ENCODE results near the gene YOD1. TPM values are rescaled to one million over a fixed set of nuclear protein-coding genes. Genes with fewer than 3 reads are reported as not detected.

The YOD1 gene
- total and polyA plus RNA-seq, 4 donors: 3.4 to 34.4 (median 5.4) TPM

- Histone ChIP-seq H3K36me3 (ENCODE audit: control insufficient read depth in 4 of 4, insufficient read depth in 4 of 4, low read length in 4 of 4) (no peaks in the 10 kb centered on the region), H3K4me1 (ENCODE audit: control insufficient read depth in 5 of 5, insufficient read depth in 5 of 5, low read length in 5 of 5) (peaks cover 3 to 21% (median 11%) of the 10 kb centered on the region in 5 donors), H3K9me3 (ENCODE audit: control insufficient read depth in 4 of 4, insufficient read depth in 3 of 4, low read length in 3 of 4) (peaks cover 0 to 1% (median 0%) of the 10 kb centered on the region in 4 donors), H3K27me3 (ENCODE audit: control insufficient read depth in 3 of 3, insufficient read depth in 3 of 3, low read length in 2 of 3) (no peaks in the 10 kb centered on the region), H3K27ac (ENCODE audit: low read depth in 1 of 2, low read length in 1 of 2) (peak overlapping the region in 1 of 2 donors; percentile 66), H3K4me3 (no peak overlapping the region), H3K9ac (ENCODE audit: insufficient read depth in 1 of 2, low read length in 2 of 2) (no peak overlapping the region)
- WGBS, 2 donors: 67 to 76% methylated on average over 2 of the region's 2 CpGs
- ATAC-seq (ENCODE audit: insufficient read depth, low FRiP score): no peak
- TF ChIP-seq CTCF (IDR thresholded peaks at IDR 0.05; ENCODE audit: control extremely low read depth, extremely low read depth): no peak
- no peak for DNase-seq
Observed at GRCh38 chr1:207028884-207029650, 21.9 kb downstream of the YOD1 start.

- peaks cover 3 to 23% (median 14%) of the 10 kb centered on the region in 5 donors for H3K4me1 ChIP-seq (ENCODE audit: control insufficient read depth in 5 of 5, insufficient read depth in 5 of 5, low read length in 5 of 5)
- H3K27ac ChIP-seq (ENCODE audit: low read depth in 1 of 2, low read length in 1 of 2): peak overlapping the region in 1 of 2 donors; percentile 94
- no peak for ATAC-seq (ENCODE audit: insufficient read depth, low FRiP score)
- WGBS, 2 donors: 70 to 77% methylated on average over 1 of the region's 1 CpG
- TF ChIP-seq CTCF (IDR thresholded peaks at IDR 0.05; ENCODE audit: control extremely low read depth, extremely low read depth): no peak
- H3K9ac ChIP-seq (ENCODE audit: insufficient read depth in 1 of 2, low read length in 2 of 2): no peak overlapping the region
- no peak for DNase-seq
- peaks cover 0 to 1% (median 0%) of the 10 kb centered on the region in 4 donors for H3K9me3 ChIP-seq (ENCODE audit: control insufficient read depth in 4 of 4, insufficient read depth in 3 of 4, low read length in 3 of 4)
- H3K27me3 ChIP-seq (ENCODE audit: control insufficient read depth in 3 of 3, insufficient read depth in 3 of 3, low read length in 2 of 3): no peaks in the 10 kb centered on the region
- H3K4me3 ChIP-seq: no peak overlapping the region
- H3K36me3 ChIP-seq (ENCODE audit: control insufficient read depth in 4 of 4, insufficient read depth in 4 of 4, low read length in 4 of 4): no peaks in the 10 kb centered on the region
Observed at GRCh38 chr1:207027921-207028320, 23.1 kb downstream of the YOD1 start.

GRCh38 chr1:207027206-207027777, 23.7 kb downstream of the YOD1 start:
- H3K9me3 ChIP-seq (ENCODE audit: control insufficient read depth in 4 of 4, insufficient read depth in 3 of 4, low read length in 3 of 4): peaks cover 0 to 1% (median 0%) of the 10 kb centered on the region in 4 donors
- WGBS, 2 donors: 77 to 87% methylated on average over 18 of the region's 18 CpGs
- no peak for TF ChIP-seq CTCF (IDR thresholded peaks at IDR 0.05; ENCODE audit: control extremely low read depth, extremely low read depth)
- peak overlapping the region in 1 of 2 donors; percentile 94 for H3K27ac ChIP-seq (ENCODE audit: low read depth in 1 of 2, low read length in 1 of 2)
- no peak overlapping the region for H3K4me3 ChIP-seq
- no peaks in the 10 kb centered on the region for H3K36me3 ChIP-seq (ENCODE audit: control insufficient read depth in 4 of 4, insufficient read depth in 4 of 4, low read length in 4 of 4)
- no peak for DNase-seq
- H3K4me1 ChIP-seq (ENCODE audit: control insufficient read depth in 5 of 5, insufficient read depth in 5 of 5, low read length in 5 of 5): peaks cover 1 to 23% (median 14%) of the 10 kb centered on the region in 5 donors
- ATAC-seq (ENCODE audit: insufficient read depth, low FRiP score): no peak
- no peaks in the 10 kb centered on the region for H3K27me3 ChIP-seq (ENCODE audit: control insufficient read depth in 3 of 3, insufficient read depth in 3 of 3, low read length in 2 of 3)
- H3K9ac ChIP-seq (ENCODE audit: insufficient read depth in 1 of 2, low read length in 2 of 2): no peak overlapping the region

All from lung (tissue), 12 donors.